Ishikawa (cell line): Measurements from ENCODE around the gene TSPAN18.

Experiments
- CEBPB ChIP-seq: IDR thresholded peaks from 2 replicates; pipeline ENCODE4 v1.6.1; 2012
- EP300 ChIP-seq: IDR thresholded peaks from 2 replicates; pipeline ENCODE4 v1.6.1; 2012; ENCODE audit warnings: borderline replicate concordance
- NFIC ChIP-seq: IDR thresholded peaks from 2 replicates; pipeline ENCODE4 v1.6.1; 2012
- RAD21 ChIP-seq: IDR thresholded peaks from 2 replicates; pipeline ENCODE4 v1.6.1; 2012; ENCODE audit warnings: low read depth
- REST ChIP-seq: IDR thresholded peaks from 2 replicates; pipeline ENCODE4 v1.6.1; 2012; ENCODE audit warnings: low read depth, mild to moderate bottlenecking
- TAF1 ChIP-seq: IDR thresholded peaks from 2 replicates; pipeline ENCODE4 v1.6.1; 2012; ENCODE audit warnings: low read depth, mild to moderate bottlenecking
- TCF12 ChIP-seq: IDR thresholded peaks from 2 replicates; pipeline ENCODE4 v1.6.1; 2012; ENCODE audit warnings: low read depth
- YY1 ChIP-seq: IDR thresholded peaks from 2 replicates; pipeline ENCODE4 v1.6.1; 2012; ENCODE audit warnings: low read depth
- TF ChIP-seq, protein P1 (sequence below): IDR thresholded peaks from 2 replicates; pipeline ENCODE4 v1.6.1; 2012

DNA sequence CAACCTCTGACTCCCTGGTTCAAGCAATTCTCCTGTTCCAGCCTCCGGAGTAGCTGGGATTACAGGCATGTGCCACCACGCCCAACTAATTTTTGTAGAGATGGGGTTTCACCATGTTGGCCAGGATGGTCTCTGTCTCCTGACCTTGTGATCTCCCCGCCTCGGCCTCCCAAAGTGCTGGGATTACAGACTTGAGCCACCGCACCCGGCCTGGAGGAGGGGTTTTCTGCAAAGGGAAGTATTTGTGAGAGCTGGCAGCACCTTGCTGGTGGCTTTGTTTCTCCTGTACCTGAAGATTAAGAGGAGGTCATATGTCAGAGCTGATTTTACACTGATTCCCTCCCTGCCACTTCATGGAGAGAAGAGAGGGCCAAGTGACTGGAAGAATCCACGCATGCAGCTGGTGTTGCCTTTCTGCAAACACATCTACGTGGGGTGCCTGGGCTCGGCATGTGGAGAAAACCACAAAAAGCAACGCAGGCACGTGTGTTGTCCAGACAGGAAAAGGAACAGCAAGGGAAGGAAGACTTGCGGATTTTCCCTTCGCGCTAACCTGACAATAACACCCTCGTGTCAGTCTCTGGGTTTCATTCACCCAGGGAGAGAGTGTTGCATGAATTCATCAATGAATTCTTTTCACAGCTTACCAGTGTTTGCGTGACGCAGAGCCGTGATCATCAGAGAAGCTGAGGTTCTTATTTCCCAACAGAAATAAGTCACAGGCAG is 61.9 kb downstream of the TSPAN18 start:
- TF ChIP-seq TCF12 (no peak), CEBPB (no peak), YY1 (no peak), EP300 (no peak), REST (no peak), TAF1 (no peak), RAD21 (no peak), NFIC (no peak)
- TF ChIP-seq, protein P1, sequence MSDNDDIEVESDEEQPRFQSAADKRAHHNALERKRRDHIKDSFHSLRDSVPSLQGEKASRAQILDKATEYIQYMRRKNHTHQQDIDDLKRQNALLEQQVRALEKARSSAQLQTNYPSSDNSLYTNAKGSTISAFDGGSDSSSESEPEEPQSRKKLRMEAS: no peak
